GM23338 (cell line): ENCODE measurements around the gene ATG2B. TPM values are rescaled to one million over a fixed set of nuclear protein-coding genes. Genes with fewer than 3 reads are reported as not detected.

ENCODE experiments used
- ATAC-seq: fragments of 200-7000 bp; cut with Tn5 transposase; 3 replicates; pipeline ENCODE4 v1.9.1; 2020
- DNase-seq: peaks from one replicate; pipeline ENCODE4 v3.0.0-alpha.2; 2015; ENCODE audit warnings: low spot score
- H2AFZ ChIP-seq: fragments of 200-600 bp; sonication (generic); 2 replicates; pipeline ENCODE4 v1.8.0; 2016; ENCODE audit warnings: antibody characterized with exemption, mild to moderate bottlenecking, moderate library complexity
- H3F3A ChIP-seq: fragments of 200-600 bp; sonication (generic); replicated peaks from 2 replicates; pipeline ENCODE4 v1.8.0; 2017; ENCODE audit warnings: antibody characterized with exemption, mixed run types, low read depth
- H3K27ac ChIP-seq: fragments of 200-600 bp; sonication (generic); 2 replicates; pipeline ENCODE4 v1.6.1; 2016; ENCODE audit warnings: low read depth
- H3K27me3 ChIP-seq: fragments of 200-600 bp; sonication (generic); 2 replicates; pipeline ENCODE4 v1.8.0; 2016; ENCODE audit warnings: mild to moderate bottlenecking, mixed run types, moderate library complexity; ENCODE audit not compliant: insufficient read depth
- H3K36me3 ChIP-seq: fragments of 200-600 bp; sonication (generic); 2 replicates; pipeline ENCODE4 v1.8.0; 2016; ENCODE audit warnings: mild to moderate bottlenecking; ENCODE audit not compliant: insufficient read depth
- H3K4me1 ChIP-seq: fragments of 200-600 bp; sonication (generic); 2 replicates; pipeline ENCODE4 v1.8.0; 2016; ENCODE audit warnings: mild to moderate bottlenecking, moderate library complexity; ENCODE audit not compliant: insufficient read depth
- H3K4me2 ChIP-seq: fragments of 200-600 bp; sonication (generic); 2 replicates; pipeline ENCODE4 v1.7.1; 2017; ENCODE audit warnings: mixed run types
- H3K4me3 ChIP-seq: fragments of 200-600 bp; sonication (generic); 2 replicates; pipeline ENCODE4 v1.6.1; 2016; ENCODE audit warnings: mixed run types
- H3K79me2 ChIP-seq: fragments of 200-600 bp; sonication (generic); replicated peaks from 2 replicates; pipeline ENCODE4 v1.8.0; 2017; ENCODE audit warnings: mild to moderate bottlenecking; ENCODE audit not compliant: insufficient read depth
- H3K9me2 ChIP-seq: fragments of 200-600 bp; sonication (generic); 2 replicates; pipeline ENCODE4 v1.8.0; 2017; ENCODE audit not compliant: insufficient read depth
- H4K20me1 ChIP-seq: fragments of 200-600 bp; sonication (generic); replicated peaks from 2 replicates; pipeline ENCODE4 v1.8.0; 2017; ENCODE audit warnings: mild to moderate bottlenecking; ENCODE audit not compliant: insufficient read depth
- H3K27ac Mint-ChIP-seq: 2 replicates; pipeline ENCODE4 v1.8.0; 2020; ENCODE audit warnings: inconsistent platforms, mild to moderate bottlenecking, moderate library complexity, mixed read lengths
- H3K27me3 Mint-ChIP-seq: 3 replicates; pipeline ENCODE4 v1.8.0; 2022; ENCODE audit warnings: low read depth, mild to moderate bottlenecking, moderate library complexity, mixed read lengths, inconsistent platforms; ENCODE audit not compliant: insufficient read depth, poor library complexity
- H3K36me3 Mint-ChIP-seq: 3 replicates; pipeline ENCODE4 v1.8.0; 2021; ENCODE audit warnings: low read depth, mild to moderate bottlenecking, inconsistent platforms, moderate library complexity, mixed read lengths
- H3K4me1 Mint-ChIP-seq: 3 replicates; pipeline ENCODE4 v1.8.0; 2020; ENCODE audit warnings: mild to moderate bottlenecking, inconsistent platforms, mixed read lengths
- H3K4me3 Mint-ChIP-seq: 3 replicates; pipeline ENCODE4 v1.8.0; 2021; ENCODE audit warnings: moderate library complexity, mild to moderate bottlenecking, inconsistent platforms, mixed read lengths
- H3K9me3 Mint-ChIP-seq: 3 replicates; pipeline ENCODE4 v1.8.0; 2020; ENCODE audit warnings: moderate library complexity, mild to moderate bottlenecking, inconsistent platforms, mixed read lengths
- CREB1 ChIP-seq: fragments of 250-450 bp; sonication (Bioruptor Pico); IDR thresholded peaks from 2 replicates; pipeline ENCODE4 v1.5.0; 2020; ENCODE audit warnings: low read depth, mild to moderate bottlenecking, moderate library complexity
- EZH2 ChIP-seq: fragments of 200-600 bp; sonication (generic); IDR thresholded peaks from one replicate; pipeline ENCODE4 v1.8.0; 2017; ENCODE audit warnings: antibody characterized with exemption, mild to moderate bottlenecking, low read depth; ENCODE audit not compliant: unreplicated experiment
- JUNB ChIP-seq: IDR thresholded peaks from one replicate; pipeline ENCODE4 v1.6.1; 2016; ENCODE audit warnings: antibody characterized with exemption; ENCODE audit not compliant: unreplicated experiment
- NANOG ChIP-seq: IDR thresholded peaks from 2 replicates; pipeline ENCODE4 v1.6.1; 2016; ENCODE audit warnings: antibody characterized with exemption, borderline replicate concordance
- POLR2AphosphoS5 ChIP-seq: IDR thresholded peaks from 2 replicates; pipeline ENCODE4 v1.6.1; 2016; ENCODE audit warnings: antibody characterized with exemption, low read depth
- STAT1 ChIP-seq: IDR thresholded peaks from one replicate; pipeline ENCODE4 v1.6.1; 2016; ENCODE audit warnings: antibody characterized with exemption; ENCODE audit not compliant: unreplicated experiment
- ZNF114 ChIP-seq: fragments of 250-450 bp; sonication (Bioruptor Pico); IDR thresholded peaks from 2 replicates; pipeline ENCODE4 v1.5.0; 2020; ENCODE audit warnings: mild to moderate bottlenecking, moderate library complexity
- ZNF331 ChIP-seq: fragments of 250-450 bp; sonication (Bioruptor Pico); IDR thresholded peaks from 2 replicates; pipeline ENCODE4 v1.5.0; 2020; ENCODE audit warnings: low read depth, mild to moderate bottlenecking, moderate library complexity
- polyA plus RNA-seq: library from polyadenylated mRNA; unstranded; fragments of >200 nt; fragmentation: Nextera tagmentation; extraction: Ambion mirVana; gene quantifications from 2 replicates; pipeline ENCODE4 v1.2.1, GENCODE V29; 2016
- total RNA-seq: library from RNA; depleted of rRNA; stranded (reverse); fragments of >200 nt; shearing (Covaris generic); gene quantifications from 2 replicates; pipeline ENCODE4 v1.2.3, GENCODE V29; 2014
- TF ChIP-seq, protein P1 (sequence below): IDR thresholded peaks from one replicate; pipeline ENCODE4 v1.6.1; 2018; ENCODE audit warnings: antibody characterized with exemption; ENCODE audit not compliant: unreplicated experiment
- TF ChIP-seq, protein P2 (sequence below), 2 experiments: fragments of 200-600 bp in 1 of 2; sonication (generic) in 1 of 2; conservative IDR thresholded peaks; 2 replicates each; pipeline versions ENCODE4 v1.5.1 to v1.6.1; 2016 to 2017; ENCODE audit warnings: antibody characterized with exemption in 2 of 2, low read depth in 2 of 2, mild to moderate bottlenecking in 2 of 2, moderate library complexity in 1 of 2
- TF ChIP-seq, protein P3 (sequence below): IDR thresholded peaks from 2 replicates; pipeline ENCODE4 v1.6.1; 2016; ENCODE audit warnings: antibody characterized with exemption

Gene ATG2B
- total and polyA plus RNA-seq, 2 experiments from 2014 or later, result 3.8 to 15.4 TPM

DNA sequence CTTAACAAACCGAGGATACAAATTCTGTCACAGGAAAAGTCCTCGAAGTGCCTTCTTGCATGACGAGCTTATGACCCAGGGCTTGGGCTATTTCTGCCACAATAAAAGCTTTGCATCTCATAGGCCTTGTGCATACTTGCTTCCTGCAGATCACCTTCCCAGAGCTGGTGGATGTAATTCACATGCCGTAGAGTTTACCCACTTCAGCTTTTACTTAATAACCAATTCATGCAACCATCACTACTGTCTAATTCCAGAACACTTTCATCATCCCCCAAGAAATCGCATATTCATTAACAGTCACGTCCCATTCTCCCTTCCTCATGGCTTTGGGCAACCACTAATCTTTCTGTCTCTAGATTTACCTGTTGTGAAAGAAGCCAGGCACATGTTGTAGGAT, 116.1 kb downstream of the ATG2B start (continued):
- TF ChIP-seq ZNF331 (CRISPR knock-in tag) (no peak), POLR2AphosphoS5 (no peak)
- TF ChIP-seq, protein P1, sequence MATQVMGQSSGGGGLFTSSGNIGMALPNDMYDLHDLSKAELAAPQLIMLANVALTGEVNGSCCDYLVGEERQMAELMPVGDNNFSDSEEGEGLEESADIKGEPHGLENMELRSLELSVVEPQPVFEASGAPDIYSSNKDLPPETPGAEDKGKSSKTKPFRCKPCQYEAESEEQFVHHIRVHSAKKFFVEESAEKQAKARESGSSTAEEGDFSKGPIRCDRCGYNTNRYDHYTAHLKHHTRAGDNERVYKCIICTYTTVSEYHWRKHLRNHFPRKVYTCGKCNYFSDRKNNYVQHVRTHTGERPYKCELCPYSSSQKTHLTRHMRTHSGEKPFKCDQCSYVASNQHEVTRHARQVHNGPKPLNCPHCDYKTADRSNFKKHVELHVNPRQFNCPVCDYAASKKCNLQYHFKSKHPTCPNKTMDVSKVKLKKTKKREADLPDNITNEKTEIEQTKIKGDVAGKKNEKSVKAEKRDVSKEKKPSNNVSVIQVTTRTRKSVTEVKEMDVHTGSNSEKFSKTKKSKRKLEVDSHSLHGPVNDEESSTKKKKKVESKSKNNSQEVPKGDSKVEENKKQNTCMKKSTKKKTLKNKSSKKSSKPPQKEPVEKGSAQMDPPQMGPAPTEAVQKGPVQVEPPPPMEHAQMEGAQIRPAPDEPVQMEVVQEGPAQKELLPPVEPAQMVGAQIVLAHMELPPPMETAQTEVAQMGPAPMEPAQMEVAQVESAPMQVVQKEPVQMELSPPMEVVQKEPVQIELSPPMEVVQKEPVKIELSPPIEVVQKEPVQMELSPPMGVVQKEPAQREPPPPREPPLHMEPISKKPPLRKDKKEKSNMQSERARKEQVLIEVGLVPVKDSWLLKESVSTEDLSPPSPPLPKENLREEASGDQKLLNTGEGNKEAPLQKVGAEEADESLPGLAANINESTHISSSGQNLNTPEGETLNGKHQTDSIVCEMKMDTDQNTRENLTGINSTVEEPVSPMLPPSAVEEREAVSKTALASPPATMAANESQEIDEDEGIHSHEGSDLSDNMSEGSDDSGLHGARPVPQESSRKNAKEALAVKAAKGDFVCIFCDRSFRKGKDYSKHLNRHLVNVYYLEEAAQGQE, result no peak
- TF ChIP-seq, protein P2, sequence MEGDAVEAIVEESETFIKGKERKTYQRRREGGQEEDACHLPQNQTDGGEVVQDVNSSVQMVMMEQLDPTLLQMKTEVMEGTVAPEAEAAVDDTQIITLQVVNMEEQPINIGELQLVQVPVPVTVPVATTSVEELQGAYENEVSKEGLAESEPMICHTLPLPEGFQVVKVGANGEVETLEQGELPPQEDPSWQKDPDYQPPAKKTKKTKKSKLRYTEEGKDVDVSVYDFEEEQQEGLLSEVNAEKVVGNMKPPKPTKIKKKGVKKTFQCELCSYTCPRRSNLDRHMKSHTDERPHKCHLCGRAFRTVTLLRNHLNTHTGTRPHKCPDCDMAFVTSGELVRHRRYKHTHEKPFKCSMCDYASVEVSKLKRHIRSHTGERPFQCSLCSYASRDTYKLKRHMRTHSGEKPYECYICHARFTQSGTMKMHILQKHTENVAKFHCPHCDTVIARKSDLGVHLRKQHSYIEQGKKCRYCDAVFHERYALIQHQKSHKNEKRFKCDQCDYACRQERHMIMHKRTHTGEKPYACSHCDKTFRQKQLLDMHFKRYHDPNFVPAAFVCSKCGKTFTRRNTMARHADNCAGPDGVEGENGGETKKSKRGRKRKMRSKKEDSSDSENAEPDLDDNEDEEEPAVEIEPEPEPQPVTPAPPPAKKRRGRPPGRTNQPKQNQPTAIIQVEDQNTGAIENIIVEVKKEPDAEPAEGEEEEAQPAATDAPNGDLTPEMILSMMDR (conservative IDR thresholded peaks at IDR 0.05; ENCODE audit: low read depth in 2 of 2), result no peak

DNA sequence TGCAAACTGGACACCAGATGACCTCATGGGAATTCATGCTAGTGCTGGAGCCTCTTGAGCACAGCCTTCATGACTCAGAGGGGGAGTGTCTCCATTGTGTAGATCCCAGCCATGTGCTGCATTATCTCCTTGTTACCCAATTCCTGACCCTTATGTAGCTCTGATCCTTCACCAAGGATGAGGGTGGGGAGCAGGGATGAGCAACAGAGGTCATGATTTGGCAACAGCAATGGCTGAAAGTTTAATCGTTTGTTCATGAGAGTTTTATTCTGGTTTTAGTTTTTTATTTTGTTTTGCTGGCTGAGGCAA, 116.6 kb downstream of the ATG2B start:
- H3F3A ChIP-seq, result no peaks in the 10 kb centered on the region
- H3K4me2 ChIP-seq, result no peak overlapping the region
- H3K27ac ChIP-seq, result no peak overlapping the region
- H3K79me2 ChIP-seq, result no peaks in the 10 kb centered on the region
- Mint-ChIP-seq H3K9me3 (peaks cover 27% of the 10 kb centered on the region), H3K27ac (no peak overlapping the region), H3K4me1 (peaks cover 12% of the 10 kb centered on the region), H3K4me3 (no peak overlapping the region), H3K36me3 (no peaks in the 10 kb centered on the region; the same call in 1 of the 3 replicates), H3K27me3 (peaks cover 7% of the 10 kb centered on the region)
- H3K4me3 ChIP-seq, result no peak overlapping the region
- H3K27me3 ChIP-seq, result peaks cover 7% of the 10 kb centered on the region
- ATAC-seq (no peak), DNase-seq (no peak)
- H4K20me1 ChIP-seq, result no peaks in the 10 kb centered on the region
- H3K36me3 ChIP-seq, result no peaks in the 10 kb centered on the region
- peaks cover 9% of the 10 kb centered on the region; the same call in 1 of the 2 replicates for H3K9me2 ChIP-seq
- H3K4me1 ChIP-seq, result no peaks in the 10 kb centered on the region
- H2AFZ ChIP-seq, result no peak overlapping the region
- TF ChIP-seq, protein P1, result no peak
- TF ChIP-seq EZH2 (no peak), NANOG (no peak), CREB1 (CRISPR knock-in tag) (no peak), POLR2AphosphoS5 (no peak), ZNF114 (CRISPR knock-in tag) (no peak), JUNB (no peak), STAT1 (no peak), ZNF331 (CRISPR knock-in tag) (no peak)
- TF ChIP-seq, protein P3, sequence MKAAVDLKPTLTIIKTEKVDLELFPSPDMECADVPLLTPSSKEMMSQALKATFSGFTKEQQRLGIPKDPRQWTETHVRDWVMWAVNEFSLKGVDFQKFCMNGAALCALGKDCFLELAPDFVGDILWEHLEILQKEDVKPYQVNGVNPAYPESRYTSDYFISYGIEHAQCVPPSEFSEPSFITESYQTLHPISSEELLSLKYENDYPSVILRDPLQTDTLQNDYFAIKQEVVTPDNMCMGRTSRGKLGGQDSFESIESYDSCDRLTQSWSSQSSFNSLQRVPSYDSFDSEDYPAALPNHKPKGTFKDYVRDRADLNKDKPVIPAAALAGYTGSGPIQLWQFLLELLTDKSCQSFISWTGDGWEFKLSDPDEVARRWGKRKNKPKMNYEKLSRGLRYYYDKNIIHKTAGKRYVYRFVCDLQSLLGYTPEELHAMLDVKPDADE, result no peak
